ENCODE results near the gene GRK6.

GRK6 gene

DNA sequence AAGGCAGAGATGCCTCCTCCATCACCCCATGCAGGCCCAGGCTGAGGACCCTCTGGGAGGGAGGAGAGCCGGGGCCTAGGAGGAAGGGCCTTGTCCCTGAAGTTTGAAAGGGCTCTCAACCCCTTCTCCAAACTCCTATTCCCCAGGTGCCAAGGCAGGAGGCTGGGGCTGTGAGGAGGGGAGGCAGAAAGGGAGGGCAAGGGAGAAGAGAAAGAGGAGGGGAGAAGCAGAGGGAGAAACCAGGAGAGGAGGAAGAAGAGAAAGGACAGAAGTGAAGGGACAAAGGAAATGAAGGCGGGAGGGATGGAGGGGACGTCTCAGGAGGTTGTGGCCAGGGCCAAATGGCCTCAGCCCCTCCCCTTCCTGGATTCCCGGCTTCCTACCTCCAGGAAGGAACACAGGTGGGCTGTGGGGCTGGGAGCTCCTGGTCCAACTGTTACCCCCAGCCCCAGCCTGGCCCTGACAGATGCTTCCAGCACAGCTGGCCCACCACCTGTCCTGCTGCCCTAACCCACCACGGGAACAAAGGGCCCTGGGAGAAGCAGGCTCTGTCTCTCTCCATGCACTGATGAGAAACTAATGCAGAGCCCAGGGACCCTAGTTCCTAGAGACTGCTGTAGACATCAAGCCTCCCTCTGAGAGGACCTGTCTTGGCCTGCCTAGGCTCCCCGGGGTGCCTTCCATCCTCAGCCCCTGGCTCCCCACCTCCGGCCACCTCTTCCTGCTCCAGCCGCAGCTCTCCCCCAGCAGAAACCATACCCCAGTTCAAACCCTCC, 43.5 kb downstream of the GRK6 start:
- DNase-seq (ENCODE audit: low read depth, low spot score) = no peak

DNA sequence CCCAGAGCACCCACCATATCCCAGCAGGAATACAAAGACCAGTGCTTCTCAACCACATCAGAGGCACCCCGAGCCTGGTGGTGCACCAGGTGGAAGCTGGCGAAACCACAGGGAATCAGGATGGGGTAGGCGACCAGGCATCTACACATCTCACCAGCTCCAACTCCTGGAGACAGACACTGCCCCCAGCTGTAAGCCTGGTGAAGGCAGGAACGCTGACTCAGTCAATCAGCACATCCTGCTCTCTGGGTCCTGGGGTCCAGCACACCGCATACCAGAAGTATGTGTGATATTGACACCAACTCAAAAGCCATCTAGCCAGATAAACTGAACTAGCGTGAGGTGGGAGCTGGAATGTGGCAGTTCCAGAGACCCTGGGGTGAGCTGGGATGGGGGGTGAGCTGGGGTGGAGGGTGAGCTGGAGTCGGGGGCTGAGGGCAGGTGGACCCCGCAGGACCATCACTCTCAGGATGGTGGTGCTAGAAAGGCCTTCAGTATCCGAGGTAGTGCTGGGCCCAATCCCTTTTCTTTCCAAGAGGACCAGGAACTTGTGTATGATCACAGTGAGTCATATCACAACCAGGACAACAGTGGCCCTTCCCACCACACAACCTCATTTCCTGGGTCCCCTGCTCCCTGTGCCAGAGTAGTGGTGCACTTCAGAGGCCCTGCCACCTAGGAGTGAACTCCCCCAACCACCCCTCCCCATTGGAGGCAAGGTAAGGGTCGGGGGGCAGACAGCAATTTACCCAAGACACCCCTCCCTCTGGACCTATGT, 44.5 kb downstream of the GRK6 start:
- DNase-seq (ENCODE audit: low read depth, low spot score) = no peak

DNA sequence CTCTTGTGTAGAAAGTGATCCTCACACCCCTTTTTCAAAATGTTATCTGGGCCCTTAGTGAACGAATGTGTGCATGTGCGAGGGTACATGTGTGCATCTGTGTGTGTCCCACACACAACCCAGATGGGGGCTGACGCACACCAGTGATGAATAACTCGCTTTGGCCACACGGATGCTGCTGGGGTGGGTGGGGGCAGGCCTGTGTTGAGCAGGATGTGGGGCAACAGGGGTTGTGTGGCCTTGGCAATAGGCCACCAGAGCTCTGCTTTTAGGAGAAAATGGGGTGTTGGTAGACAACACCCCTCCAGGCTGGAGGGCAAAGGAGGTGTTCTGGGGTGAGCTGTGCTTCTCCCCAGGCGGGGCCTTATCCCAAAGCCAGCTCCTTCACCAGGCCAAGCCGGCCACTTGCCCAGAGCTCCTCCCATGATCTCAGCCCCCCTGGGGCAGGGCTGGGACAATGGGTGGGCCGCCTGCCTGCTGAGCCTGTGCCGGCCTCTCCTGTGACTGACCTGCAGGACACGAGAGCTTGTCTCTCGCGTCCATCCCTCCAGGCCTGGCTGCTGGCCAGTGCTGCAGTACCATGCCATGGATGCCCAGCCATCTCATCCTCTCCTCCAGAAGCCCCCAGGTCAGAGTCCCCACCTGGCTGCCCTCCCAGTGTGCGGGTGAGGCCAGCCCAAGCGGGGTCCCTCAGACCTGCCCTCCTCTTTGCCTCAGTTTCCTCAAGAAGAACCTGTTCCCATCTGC, 45.3 kb downstream of the GRK6 start:
- no peak for DNase-seq (ENCODE audit: low read depth, low spot score)

DNA sequence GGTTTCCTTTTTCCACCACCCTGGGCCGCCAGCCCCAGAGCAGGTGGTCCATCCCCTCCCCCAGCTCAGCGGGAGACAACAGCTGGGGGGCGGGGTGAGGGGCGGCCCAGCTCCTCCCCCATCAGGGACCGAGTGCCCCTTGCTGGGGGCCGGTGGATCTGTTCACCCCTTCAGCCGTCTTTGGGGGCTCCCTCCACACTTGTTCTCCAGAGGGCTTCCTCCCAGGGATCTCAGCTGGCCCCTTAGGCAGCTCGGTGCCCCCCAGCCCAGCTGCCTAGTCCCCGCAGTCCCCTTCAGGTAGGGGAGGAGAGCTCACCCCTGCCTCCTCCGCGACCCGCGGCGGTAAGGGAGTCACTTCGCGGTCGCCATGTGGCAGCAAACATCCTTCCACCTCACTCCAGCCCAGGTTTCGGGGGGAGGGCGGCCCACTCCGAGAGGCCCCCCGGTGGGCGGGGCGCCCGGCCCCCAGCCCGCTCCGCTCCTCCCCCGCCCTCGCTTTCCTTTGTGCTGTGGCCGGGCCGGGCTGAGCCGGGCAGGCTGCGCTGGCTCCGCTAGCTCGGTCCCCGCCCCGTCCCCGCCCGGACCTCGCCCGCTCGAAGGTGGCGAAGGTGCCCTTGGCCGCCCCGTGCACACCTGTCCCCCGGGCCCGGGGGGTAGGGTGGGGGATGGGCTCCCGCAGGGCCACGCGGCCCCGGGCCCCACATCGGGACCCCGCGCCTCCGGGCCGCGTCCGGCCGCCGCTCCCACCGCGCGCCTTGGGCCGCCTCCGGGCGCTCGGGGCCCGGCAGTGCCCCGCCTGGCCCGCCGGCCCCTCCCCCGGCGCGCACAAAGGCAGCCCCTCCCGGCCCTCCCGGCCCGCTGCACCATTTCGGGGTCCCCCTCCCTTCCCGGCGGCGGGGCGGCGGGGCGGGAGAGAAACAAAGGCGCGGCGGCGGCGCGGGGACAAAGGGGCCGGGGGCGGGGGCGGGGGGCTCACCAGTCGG, 46.3 kb downstream of the GRK6 start:
- no peak for DNase-seq (ENCODE audit: low read depth, low spot score)

DNA sequence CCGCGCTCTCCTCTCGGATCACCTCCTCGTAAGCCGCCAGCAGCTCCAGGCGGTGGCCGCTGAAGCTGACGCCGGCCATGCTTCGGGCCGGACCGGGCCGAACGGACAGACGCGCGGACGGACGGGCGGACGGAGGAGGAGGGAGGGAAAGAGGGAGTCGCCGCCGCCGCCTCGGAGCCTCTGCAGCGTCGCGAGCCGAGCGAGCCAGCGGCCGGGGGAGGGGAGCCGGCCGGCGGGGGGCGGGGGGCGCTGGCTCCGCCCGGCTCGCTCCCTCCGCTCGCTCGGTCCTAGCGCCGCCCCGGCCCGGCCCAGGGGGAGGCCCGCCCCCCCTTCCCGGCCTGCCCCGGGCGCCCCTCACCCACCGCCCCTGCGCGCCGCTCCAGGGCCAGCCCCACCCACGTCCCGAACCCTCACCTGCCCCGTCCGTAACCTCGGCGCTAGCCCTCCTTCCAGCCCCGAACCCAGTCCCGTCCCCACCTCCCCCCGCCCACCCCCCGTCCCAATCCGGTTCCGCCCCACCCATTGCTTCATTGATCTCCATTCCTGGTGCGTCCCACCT, 47.0 kb downstream of the GRK6 start, which contains the start of gene DBN1:
DBN1 (minus strand) TSS at position 192 of the 559 bp plus-strand sequence; CDS start at position 79, 113 bp downstream.
- DNase-seq (ENCODE audit: low read depth, low spot score) = no peak

DNA sequence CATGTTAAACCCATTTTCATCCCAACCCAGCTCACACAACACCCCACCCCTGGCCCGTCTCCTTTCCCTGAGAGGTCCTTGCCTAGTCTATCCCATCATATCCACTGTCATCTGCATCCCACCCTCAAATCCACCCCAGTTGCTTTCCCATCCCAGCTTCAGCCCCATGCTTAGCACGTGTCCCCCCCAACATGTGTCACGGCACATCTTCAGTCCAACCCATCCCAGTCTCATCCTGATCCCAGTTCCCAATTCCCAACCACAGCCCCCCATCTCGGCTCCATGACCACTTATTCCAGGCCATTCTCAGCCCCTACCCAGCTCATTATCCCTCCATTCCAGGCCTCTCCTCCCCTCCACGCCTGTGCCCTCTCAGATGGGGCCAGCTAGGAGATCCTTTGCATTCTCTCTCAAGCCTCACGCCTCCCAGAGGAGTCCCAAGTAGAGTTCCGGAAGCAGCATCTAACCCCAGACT, 47.6 kb downstream of the GRK6 start:
- no peak for DNase-seq (ENCODE audit: low read depth, low spot score)

DNA sequence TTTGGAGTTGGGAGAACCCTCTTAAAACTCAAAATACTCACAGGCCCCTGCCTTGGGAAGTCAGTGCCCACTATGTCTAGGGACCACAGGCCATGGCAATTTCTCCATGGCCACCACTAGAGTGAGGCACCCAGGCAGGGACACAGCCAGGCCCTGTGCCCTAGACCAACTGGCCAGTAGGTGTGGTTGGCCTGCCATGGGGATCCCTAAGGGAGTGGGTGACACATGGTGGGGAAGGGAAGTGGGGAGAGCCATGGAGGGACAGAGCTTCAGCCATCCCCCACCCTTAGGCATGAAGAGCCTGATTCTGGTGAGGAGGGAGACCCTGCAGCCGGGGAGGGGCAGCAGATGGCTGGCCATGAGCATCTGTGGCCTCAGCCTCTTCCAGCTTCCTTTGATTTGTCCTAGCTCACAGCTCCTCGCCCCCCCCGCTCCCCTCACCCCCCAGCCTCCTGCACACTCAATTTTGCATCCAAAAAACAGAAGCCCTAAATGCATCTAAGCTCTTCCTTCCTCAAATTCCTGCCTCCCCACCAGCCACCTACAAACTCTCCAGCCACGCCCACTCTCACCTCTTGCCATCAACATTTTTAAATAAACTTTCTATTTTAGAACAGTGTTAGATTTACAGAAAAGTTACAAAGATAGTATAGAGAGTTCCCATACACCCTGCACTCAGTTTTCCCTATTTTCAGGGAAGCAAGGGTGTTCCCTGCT, 48.5 kb downstream of the GRK6 start:
- no peak for DNase-seq (ENCODE audit: low read depth, low spot score)

DNA sequence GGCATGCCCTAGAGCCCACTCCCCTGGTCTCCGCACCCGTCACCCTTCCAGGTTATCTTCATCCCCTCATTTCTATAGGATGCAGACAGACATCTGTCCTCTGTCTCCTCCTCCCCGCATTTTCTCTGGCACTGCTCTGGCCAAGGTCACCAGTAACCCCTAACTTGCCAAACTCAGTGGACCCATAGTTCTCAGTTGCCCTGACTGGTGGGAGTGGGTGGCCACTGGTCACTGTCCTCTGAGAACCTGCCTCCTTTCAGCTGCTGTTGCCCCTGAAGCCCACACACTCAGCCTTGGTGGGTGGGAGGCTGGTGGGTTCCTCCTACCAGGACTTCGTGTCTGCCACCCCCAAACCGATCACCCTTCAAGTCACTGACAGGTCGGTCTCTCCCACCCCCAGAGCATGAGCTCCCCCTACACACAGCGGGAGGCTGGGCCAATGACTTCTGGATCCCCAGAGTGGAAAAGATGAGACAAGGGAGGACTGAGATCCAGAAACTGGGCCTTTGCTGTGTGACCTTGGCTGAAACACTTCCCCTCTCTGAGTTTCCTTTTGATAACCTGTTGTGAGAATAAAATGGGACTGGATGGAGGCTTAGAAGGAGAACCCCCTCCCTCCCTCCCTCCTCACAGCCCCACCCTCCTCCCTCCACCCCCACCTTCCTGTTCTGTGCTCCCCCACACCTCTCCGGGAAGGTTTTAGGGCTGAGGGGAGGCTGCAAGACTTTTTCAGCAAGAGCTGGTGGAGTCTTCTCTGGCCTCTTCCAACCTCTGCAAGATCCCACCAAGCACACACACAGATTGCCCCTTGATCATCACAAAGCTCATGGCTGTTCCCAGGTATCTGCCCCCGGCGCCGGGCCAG, 49.3 kb downstream of the GRK6 start:
- no peak for DNase-seq (ENCODE audit: low read depth, low spot score)

DNA sequence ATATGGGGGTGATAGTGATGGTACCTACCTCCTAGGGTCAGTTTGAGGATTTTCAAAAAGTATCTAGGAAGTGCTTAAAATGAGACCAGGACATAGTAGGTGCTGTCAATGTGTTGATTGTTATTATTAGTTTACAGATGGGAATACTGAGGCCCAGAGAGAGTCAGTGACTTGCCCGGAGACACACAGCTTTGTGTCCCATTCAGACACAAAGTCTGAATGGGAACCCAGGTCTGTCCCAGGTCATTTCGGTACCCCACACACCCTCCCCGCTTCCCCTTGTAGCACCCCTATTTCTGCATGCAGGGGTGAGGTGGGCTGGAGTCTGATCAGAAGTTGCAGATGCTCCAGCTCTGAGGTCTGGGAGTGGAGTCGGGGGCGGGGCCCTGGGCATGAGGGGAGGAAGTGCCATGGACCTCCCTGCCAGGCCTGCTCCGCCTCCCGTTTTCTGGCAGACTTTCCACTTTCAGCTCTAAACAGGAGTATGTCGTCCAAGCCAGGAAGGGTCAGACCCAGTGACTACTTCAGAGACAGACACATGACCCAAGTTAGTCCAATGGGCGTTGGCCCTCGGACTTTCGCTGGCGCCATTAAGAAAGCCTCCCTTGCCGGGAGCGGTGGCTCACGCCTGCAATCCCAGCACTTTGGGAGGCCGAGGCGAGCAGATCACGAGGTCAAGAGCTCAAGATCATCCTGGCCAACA, 50.2 kb downstream of the GRK6 start:
- DNase-seq (ENCODE audit: low read depth, low spot score) = peak; percentile 73

DNA sequence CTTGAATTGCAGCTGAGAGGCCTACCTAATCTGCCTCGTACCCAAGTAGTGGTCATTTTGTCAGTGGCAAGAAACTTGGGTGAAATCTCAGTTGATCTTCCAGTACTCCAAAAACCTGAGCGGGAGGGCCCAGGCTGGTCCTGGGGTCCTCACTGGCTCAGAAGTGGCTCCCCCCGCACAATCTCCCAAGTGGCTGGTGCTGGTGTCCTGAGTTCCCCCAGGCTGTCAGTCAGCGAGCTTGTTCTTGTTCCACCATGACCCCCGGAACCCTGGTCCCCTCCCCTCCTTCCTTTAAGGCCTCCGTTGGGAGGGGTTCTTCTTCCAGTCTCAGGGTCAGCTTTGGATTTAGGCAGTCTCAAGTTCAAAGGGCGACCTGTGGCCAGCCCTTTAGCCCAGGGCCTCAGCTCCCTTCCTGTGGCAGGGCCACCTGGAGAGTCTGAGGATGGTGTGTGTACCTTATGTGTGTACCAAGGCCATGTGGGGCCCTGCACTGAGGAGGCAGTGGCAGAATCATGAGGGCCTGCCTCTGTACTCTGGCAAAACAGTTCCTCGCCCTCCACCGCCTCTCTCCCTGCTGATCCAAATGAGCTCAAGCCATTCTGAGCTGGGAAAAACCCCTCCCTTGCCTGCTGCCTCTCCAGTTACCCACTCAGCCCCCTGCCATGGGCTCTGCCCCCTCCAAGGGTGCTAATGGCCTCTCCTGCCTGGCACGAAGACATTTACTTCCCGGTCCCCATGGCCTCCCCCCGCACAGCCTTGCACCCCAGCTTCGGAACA, 51.4 kb downstream of the GRK6 start:
- DNase-seq (ENCODE audit: low read depth, low spot score) = no peak

DNA sequence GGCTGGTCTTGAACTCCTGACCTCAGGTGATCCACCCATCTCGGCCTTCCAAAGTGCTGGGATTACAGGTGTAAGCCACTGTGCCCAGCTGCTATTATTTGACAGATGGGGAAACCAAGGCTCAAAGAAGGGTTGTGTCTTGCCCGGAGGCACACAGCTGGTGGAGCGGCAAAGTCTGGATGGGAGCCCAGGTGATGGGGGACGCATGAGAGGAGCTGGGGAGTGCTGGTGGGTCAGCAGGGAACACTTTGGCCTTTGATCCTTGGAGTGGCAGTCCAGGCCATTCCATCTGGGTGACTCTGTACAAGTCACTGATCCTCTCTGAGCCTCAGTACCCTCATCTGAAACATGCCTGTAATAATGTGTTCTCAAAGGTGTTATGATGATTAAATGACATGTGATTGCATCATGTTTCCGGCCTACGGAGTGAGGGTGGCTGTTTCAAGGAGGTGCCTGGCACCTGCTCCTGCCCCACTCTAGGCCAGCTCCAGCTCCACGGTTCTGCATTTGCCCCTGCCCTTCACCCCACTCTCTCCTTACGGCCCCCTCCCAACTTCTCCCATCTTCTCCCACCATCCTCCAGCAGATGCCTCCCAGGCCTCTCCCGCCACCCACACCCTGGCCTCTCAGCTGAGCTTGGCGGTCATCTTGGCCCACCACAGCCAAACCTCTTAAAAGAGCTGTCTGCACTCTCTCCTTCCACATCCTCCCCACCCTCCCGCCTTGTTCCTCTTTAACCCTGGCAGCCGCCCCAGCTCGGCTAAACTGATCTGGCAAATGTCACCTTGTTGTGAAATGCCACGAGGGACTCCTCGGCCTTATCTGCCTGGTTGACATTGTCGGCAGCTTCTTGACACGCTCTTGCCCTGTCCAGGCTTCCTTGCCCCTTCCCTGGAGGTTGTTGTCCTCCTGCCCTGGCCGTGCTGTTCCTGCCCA, 52.5 kb downstream of the GRK6 start:
- DNase-seq (ENCODE audit: low read depth, low spot score) = no peak

DNA sequence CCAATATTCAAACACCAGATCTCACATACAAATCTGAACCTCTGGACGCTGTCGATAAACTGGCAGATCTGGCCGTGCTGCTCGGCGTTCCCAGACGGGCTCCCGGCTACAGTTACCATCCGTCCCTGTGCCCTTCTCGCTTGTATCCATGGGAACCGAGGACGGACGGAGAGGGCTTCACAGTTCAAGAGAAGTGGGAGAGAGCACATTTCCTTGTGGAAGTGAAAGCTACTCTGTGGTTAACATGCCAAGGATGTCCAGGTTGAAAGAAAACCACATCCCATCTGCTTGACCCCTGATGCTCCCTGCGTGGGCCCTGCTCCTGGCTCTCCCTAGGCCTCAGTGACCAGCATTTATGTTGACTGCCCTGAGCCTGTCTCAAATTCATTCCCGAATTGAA, 53.3 kb downstream of the GRK6 start:
- no peak for DNase-seq (ENCODE audit: low read depth, low spot score)

DNA sequence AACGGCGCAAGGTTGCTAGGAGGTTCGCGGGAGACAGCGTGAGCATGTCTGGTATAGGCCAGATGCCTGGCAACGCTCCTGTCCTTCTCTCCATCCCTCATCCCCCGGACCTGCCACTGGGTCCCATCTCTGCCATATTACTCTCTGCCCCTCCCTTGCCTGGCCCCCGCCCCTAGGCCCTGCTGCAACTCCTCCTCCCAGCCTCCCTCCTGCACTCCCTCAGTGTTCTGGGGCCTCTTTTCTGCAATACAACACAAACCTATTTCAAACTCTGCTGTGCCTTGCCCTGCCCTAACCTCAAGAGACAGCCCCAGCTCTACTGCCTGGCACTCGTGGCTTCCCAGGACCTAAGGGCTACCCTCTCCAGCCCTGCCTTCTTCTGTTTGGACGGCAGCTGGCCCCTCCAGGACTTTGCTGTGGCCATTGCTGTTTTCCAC, 55.9 kb downstream of the GRK6 start:
- DNase-seq (ENCODE audit: low read depth, low spot score) = no peak

DNA sequence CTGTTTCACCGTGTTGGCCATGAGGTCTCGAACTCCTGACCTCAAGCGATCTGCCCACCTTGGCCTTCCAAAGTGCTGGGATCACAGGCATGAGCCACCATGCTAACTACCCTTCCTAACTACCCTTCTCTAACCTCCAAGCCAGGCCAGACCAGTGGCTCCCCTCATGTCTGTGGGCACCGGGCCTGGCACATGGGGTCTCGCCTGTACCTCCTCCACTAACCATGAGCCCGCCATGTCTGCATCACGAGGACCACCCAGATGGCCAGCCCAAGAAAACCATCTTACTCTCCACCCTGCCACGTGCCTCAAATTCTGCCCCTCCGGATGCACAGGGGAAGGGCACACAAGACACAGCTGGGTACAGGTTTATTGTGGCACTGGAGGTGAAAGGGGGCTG, 56.6 kb downstream of the GRK6 start:
- DNase-seq (ENCODE audit: low read depth, low spot score) = no peak

DNA sequence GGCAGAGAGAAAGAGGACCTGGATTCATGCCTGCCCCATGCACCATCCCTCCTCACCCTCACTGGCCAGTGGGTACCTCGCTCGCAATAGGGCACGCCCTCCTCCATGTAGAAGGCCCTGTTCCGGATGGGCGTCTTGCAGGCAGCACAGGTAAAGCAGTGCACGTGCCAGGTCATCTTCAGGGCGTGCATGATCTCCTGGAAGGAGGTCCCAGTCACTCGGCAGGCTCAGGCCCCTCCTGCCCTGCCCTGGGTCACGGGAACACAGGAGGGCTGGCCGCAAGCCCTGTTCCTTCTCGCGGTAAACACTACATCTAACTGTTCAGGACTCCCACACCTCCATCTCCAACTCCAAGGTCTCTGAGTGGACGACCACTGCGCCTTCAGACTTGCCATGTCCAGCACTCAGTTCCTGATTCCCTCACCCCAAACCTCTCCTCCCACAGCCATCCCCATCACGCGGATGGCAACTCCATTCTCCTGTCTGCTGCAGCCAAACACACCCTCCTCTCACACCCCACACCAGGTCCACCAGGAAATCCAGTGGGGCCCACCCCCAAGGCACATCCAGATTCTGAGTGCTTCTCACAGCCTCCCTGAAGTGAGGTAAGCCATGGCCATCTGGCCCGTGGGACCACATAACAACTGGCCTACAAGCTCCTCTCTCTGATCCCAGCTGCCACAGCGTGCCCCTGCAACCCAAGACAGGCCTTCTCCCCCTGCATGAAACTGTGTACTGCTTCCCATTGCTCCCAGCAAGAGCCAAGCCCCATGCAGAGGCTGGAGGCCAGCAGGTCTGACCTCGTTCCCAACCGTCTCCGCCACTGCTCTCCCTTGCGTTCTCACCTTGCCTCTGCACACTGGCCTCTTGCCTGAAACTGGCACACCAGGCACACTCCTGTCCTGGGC, 57.8 kb downstream of the GRK6 start:
- DNase-seq (ENCODE audit: low read depth, low spot score) = no peak

All from ELF-1 (cell line).